ENCODE measurements around the gene TEX11. TPM values are rescaled to one million over a fixed set of nuclear protein-coding genes. Genes with fewer than 3 reads are reported as not detected.
"Not testable (repeated sequence)": the region's sequence is repeated elsewhere in the genome, so short reads cannot be mapped to it uniquely, and the experiment has no call there.

TEX11 gene
- total RNA-seq, 2 experiments from 2014 or later: not detected

DNA sequence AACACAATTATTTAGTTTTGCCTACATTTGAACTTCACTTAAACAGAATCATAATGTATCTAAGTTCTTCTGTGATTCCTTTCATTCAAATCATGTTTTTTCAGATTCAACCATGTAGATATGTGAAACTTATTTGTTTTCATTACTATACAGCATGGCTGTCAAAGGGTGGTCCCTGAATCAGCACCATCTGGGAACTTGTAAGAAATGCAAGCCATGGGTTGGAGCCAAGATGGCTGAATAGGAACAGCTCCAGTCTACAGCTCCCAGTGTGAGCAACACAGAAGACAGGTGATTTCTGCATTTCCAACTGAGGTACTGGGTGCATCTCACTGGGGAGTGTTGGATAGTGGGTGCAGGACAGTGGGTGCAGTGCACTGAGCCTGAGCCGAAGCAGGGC, 180.6 kb downstream of the TEX11 start:
- H3K9me3 Mint-ChIP-seq; H3K36me3 Mint-ChIP-seq (ENCODE audit: low read depth); H3K4me1 Mint-ChIP-seq (ENCODE audit: low read depth); intact Hi-C loops (cut with micrococcal nuclease); CTCF ChIA-PET; H3K27me3 Mint-ChIP-seq (ENCODE audit: low read depth); H3K4me3 Mint-ChIP-seq; H3K27ac Mint-ChIP-seq; DNase-seq: not testable (repeated sequence)

DNA sequence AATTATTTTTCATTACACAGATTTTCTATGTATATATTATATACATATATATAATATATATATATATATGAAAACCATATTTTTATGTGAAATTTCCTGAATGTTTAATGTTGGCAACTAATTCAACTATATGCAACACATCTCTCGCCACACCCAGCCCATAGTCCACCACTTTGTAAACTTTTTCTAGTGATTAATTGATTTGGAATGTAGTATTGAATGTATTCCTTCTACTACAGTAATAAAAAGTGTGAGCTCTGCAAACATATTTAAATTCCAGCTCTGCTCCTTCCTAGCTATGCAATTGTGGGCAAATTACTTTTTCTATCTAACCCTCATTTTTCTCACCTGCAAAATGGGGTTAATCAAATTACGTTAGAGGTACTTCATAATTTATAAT, 187.8 kb downstream of the TEX11 start:
- no peak for DNase-seq
- intact Hi-C loops (cut with micrococcal nuclease): no loop called here
- Mint-ChIP-seq H3K4me3 (no peak overlapping the region), H3K4me1 (ENCODE audit: low read depth) (no peaks in the 10 kb centered on the region), H3K27me3 (ENCODE audit: low read depth) (no peaks in the 10 kb centered on the region), H3K9me3 (no peaks in the 10 kb centered on the region), H3K27ac (no peak overlapping the region), H3K36me3 (ENCODE audit: low read depth) (no peaks in the 10 kb centered on the region)
- CTCF ChIA-PET: interaction anchor here (0.6 kb wide), 1 partner anchor 46 kb away, joined by 3 read pairs; no protein-coding TSS in a partner anchor

DNA sequence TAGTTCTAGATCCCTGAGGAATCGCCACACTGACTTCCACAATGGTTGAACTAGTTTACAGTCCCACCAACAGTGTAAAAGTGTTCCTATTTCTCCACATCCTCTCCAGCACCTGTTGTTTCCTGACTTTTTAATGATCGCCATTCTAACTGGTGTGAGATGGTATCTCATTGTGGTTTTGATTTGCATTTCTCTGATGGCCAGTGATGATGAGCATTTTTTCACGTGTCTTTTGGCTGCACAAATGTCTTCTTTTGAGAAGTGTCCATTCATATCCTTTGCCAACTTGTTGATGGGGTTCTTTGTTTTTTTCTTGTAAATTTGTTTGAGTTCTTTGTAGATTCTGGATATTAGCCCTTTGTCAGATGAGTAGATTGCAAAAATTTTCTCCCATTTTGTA, 197.2 kb downstream of the TEX11 start:
- H3K4me3 Mint-ChIP-seq; DNase-seq; H3K27ac Mint-ChIP-seq; H3K9me3 Mint-ChIP-seq; H3K27me3 Mint-ChIP-seq (ENCODE audit: low read depth); H3K4me1 Mint-ChIP-seq (ENCODE audit: low read depth); H3K36me3 Mint-ChIP-seq (ENCODE audit: low read depth); intact Hi-C loops (cut with micrococcal nuclease); CTCF ChIA-PET: not testable (repeated sequence)

DNA sequence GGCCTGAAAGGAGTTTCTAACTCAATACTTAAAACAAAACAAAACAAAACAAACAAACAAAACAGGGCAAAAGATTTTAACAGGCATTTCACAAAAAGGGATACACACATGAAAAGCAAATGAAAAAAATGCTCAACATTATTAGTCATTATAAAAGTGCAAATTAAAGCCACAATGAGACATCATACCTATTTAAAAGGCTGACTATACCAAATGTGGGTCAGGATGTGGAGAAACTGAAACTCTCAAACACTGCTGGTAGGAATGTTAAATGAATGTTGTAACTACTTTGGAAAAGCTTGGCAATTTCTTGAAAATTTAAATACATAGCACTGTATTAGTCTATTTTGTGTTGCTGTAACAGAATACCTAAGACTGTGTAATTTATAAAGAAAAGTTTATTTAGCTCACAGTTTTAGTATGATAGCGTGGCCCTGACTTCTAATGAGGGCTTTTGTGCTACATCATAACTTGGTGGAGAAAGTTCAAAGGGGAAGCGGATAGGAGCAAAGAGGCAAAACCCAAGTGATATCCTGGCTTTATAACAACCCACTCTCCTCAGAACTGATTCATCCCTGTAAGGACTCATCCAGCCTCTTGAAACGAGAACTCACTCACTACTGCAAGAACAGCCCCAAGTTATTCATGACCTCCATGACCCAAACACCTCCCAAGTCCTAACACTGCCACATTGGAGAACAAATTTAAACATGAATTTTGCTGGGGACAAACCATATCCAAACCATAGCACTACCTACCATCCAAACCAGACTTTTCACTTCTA, 214.0 kb downstream of the TEX11 start:
- Mint-ChIP-seq H3K9me3 (no peaks in the 10 kb centered on the region), H3K27me3 (ENCODE audit: low read depth) (no peaks in the 10 kb centered on the region), H3K27ac (no peak overlapping the region), H3K36me3 (ENCODE audit: low read depth) (no peaks in the 10 kb centered on the region), H3K4me3 (no peak overlapping the region), H3K4me1 (ENCODE audit: low read depth) (peaks cover 7% of the 10 kb centered on the region)
- CTCF ChIA-PET: no interaction called here
- DNase-seq: no peak
- intact Hi-C loops (cut with micrococcal nuclease): loop anchor here (1.0 kb wide), 1 partner anchor 19 kb away; no protein-coding TSS in a partner anchor

DNA sequence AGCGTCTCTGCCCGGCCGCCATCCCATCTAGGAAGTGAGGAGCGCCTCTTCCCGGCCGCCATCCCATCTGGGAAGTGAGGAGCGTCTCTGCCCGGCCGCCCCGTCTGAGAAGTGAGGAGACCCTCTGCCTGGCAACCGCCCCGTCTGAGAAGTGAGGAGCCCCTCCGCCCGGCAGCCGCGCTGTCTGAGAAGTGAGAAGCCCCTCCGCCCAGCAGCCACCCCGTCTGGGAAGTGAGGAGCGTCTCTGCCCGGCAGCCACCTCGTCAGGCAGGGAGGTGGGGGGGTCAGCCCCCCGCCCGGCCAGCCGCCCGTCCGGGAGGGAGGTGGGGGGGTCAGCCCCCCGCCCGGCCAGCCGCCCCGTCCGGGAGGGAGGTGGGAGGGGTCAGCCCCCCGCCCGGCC, 229.1 kb downstream of the TEX11 start:
- intact Hi-C loops (cut with micrococcal nuclease); DNase-seq; H3K27ac Mint-ChIP-seq; H3K4me3 Mint-ChIP-seq; H3K36me3 Mint-ChIP-seq (ENCODE audit: low read depth); CTCF ChIA-PET; H3K27me3 Mint-ChIP-seq (ENCODE audit: low read depth); H3K9me3 Mint-ChIP-seq; H3K4me1 Mint-ChIP-seq (ENCODE audit: low read depth): not testable (repeated sequence)

GRCh38 chrX:70675284-70675683, 233.2 kb downstream of the TEX11 start:
- H3K4me3 Mint-ChIP-seq: no peak overlapping the region
- intact Hi-C loops (cut with micrococcal nuclease): loop anchor here (1.0 kb wide), 1 partner anchor 19 kb away; no protein-coding TSS in a partner anchor
- H3K36me3 Mint-ChIP-seq (ENCODE audit: low read depth): no peaks in the 10 kb centered on the region
- no peak for DNase-seq
- peak overlapping the region; percentile 50 for H3K27ac Mint-ChIP-seq
- H3K4me1 Mint-ChIP-seq (ENCODE audit: low read depth): peaks cover 19% of the 10 kb centered on the region
- H3K9me3 Mint-ChIP-seq: no peaks in the 10 kb centered on the region
- H3K27me3 Mint-ChIP-seq (ENCODE audit: low read depth): peaks cover 2% of the 10 kb centered on the region
- CTCF ChIA-PET: no interaction called here

DNA sequence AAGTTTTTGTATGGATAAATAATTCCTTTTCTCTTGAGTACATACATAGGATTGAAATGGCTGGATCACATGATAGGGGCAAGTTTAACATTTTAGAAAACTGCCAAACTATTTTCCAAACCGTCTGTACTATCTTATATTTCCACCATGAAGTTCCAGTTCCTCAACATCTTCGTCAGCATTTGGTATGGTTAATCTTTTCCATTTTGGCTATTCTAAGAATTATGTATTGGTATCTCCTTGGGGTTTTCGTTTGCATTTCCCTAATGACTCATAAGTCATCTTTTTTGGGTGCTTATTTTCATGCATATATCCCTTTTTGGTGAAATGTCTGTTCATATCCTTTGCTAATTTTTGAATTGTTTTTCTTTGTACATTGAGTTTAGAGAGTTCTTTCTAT, 236.2 kb downstream of the TEX11 start:
- Mint-ChIP-seq H3K4me3 (no peak overlapping the region), H3K4me1 (ENCODE audit: low read depth) (peaks cover 19% of the 10 kb centered on the region), H3K27me3 (ENCODE audit: low read depth) (no peaks in the 10 kb centered on the region), H3K36me3 (ENCODE audit: low read depth) (no peaks in the 10 kb centered on the region), H3K27ac (no peak overlapping the region), H3K9me3 (no peaks in the 10 kb centered on the region)
- DNase-seq: no peak
- intact Hi-C loops (cut with micrococcal nuclease): loop anchor here (2.0 to 5.0 kb wide), 2 partner anchors 80 to 85 kb away; no protein-coding TSS in a partner anchor
- CTCF ChIA-PET: no interaction called here

DNA sequence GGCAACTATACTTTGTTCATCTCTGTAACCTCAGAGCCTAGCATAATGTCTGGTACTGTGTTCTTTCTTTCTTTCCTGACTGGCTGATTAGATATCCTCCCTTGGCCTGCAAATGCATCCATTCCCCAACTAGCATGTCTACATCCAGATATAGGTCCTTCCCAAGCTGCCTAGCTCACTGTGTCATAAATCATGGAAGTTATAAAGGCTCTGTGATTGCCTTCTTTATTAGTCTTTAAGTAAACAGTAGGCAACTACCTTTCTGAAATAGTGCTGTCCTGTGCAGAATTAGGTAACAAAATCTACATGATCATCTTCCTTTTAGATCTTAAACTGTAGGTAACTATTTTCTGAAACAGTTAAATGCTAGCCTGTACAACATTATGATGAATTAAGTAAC, 239.4 kb downstream of the TEX11 start:
- intact Hi-C loops (cut with micrococcal nuclease): loop anchor here (5.0 kb wide), 2 partner anchors 117 to 472 kb away; no protein-coding TSS in a partner anchor
- Mint-ChIP-seq H3K27ac (no peak overlapping the region), H3K36me3 (ENCODE audit: low read depth) (no peaks in the 10 kb centered on the region), H3K9me3 (no peaks in the 10 kb centered on the region), H3K4me3 (no peak overlapping the region), H3K4me1 (ENCODE audit: low read depth) (peaks cover 11% of the 10 kb centered on the region), H3K27me3 (ENCODE audit: low read depth) (no peaks in the 10 kb centered on the region)
- CTCF ChIA-PET: no interaction called here
- no peak for DNase-seq

- intact Hi-C loops (cut with micrococcal nuclease): loop anchor here (1.0 to 5.0 kb wide), 3 partner anchors 112 to 467 kb away; no protein-coding TSS in a partner anchor
- Mint-ChIP-seq H3K27me3 (ENCODE audit: low read depth) (no peaks in the 10 kb centered on the region), H3K27ac (no peak overlapping the region), H3K36me3 (ENCODE audit: low read depth) (no peaks in the 10 kb centered on the region), H3K4me1 (ENCODE audit: low read depth) (no peaks in the 10 kb centered on the region), H3K4me3 (no peak overlapping the region), H3K9me3 (no peaks in the 10 kb centered on the region)
- DNase-seq: peak; percentile 6
- CTCF ChIA-PET: interaction anchor here (0.6 to 3.0 kb wide), 11 partner anchors 27 to 375 kb away, joined by 3 to 17 read pairs (median 4); partner anchors contain the start of genes KIF4A and PDZD11
Measured at GRCh38 chrX:70664726-70665125, 243.8 kb downstream of the TEX11 start.

DNA sequence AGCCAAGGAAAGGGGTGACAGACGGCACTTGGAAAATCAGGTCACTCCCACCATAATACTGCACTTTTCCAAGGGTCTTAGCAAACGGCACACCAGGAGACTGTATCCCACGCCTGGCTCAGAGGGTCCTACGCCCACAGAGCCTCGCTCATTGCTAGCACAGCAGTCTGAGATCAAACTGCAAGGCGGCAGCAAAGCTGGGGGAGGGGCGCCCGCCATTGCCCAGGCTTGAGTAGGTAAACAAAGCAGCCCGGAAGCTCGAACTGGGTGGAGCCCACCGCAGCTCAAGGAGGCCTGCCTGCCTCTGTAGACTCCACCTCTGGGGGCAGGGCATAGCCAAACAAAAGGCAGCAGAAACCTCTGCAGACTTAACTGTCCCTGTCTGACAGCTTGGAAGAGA, 247.4 kb downstream of the TEX11 start:
- H3K4me3 Mint-ChIP-seq, CTCF ChIA-PET: not testable (repeated sequence)

DNA sequence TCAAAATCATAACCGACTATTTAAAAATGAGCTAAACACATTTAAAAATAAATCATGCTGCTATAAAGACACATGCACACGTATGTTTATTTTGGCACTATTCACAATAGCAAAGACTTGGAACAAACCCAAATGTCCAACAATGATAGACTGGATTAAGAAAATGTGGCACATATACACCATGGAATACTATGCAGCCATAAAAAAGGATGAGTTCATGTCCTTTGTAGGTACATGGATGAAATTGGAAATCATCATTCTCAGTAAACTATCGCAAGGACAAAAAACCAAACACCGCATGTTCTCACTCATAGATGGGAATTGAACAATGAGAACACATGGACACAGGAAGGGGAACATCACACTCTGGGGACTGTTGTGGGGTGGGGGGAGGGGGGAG, 251.0 kb downstream of the TEX11 start:
- H3K27ac Mint-ChIP-seq; H3K27me3 Mint-ChIP-seq (ENCODE audit: low read depth); CTCF ChIA-PET; DNase-seq; H3K36me3 Mint-ChIP-seq (ENCODE audit: low read depth); H3K4me1 Mint-ChIP-seq (ENCODE audit: low read depth); H3K9me3 Mint-ChIP-seq; intact Hi-C loops (cut with micrococcal nuclease); H3K4me3 Mint-ChIP-seq: not testable (repeated sequence)

More for the DNA sequence above, 247.4 kb downstream of the TEX11 start:
- H3K36me3 Mint-ChIP-seq (ENCODE audit: low read depth); H3K27me3 Mint-ChIP-seq (ENCODE audit: low read depth); H3K4me1 Mint-ChIP-seq (ENCODE audit: low read depth); H3K27ac Mint-ChIP-seq; H3K9me3 Mint-ChIP-seq; DNase-seq; intact Hi-C loops (cut with micrococcal nuclease): not testable (repeated sequence)

DNA sequence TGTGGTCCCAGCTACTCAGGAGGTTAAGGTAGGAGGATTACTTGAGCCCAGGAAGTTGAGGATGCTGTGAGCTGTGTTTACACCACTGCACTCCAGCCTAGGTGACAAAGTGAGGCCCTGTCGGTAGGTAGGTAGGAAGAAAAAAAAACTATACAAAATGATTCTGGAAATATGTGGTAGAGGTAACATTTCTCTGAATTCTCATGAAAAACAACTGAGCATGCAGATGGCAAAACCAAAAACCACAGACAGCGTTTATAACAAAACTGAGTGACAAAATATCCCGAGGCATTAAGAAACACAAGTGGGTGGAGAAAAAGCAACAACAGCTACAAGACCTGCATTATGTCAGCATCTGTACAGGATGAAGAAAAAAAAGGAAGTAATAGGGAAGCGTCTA, 252.2 kb downstream of the TEX11 start:
- no peak overlapping the region for H3K4me3 Mint-ChIP-seq
- H3K4me1 Mint-ChIP-seq (ENCODE audit: low read depth): peaks cover 4% of the 10 kb centered on the region
- H3K36me3 Mint-ChIP-seq (ENCODE audit: low read depth): no peaks in the 10 kb centered on the region
- H3K27ac Mint-ChIP-seq: no peak overlapping the region
- intact Hi-C loops (cut with micrococcal nuclease): no loop called here
- CTCF ChIA-PET: no interaction called here
- DNase-seq: no peak
- no peaks in the 10 kb centered on the region for H3K27me3 Mint-ChIP-seq (ENCODE audit: low read depth)
- H3K9me3 Mint-ChIP-seq: no peaks in the 10 kb centered on the region

DNA sequence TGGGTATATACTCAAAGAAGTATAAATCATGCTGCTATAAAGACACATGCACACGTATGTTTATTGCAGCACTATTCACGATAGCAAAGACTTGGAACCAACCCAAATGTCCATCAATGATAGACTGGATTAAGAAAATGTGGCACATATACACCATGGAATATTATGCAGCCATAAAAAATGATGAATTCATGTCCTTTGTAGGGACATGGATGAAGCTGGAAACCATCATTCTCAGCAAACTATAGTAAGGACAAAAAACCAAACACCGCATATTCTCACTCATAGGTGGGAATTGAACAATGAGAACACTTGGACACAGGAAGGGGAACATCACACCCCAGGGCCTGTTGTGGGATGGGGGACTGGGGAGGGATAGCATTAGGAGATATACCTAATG, 260.6 kb downstream of the TEX11 start:
- not testable (repeated sequence) for H3K4me3 Mint-ChIP-seq

More for the DNA sequence above, 260.6 kb downstream of the TEX11 start:
- H3K36me3 Mint-ChIP-seq (ENCODE audit: low read depth); intact Hi-C loops (cut with micrococcal nuclease); DNase-seq; H3K27me3 Mint-ChIP-seq (ENCODE audit: low read depth); CTCF ChIA-PET; H3K4me1 Mint-ChIP-seq (ENCODE audit: low read depth); H3K27ac Mint-ChIP-seq; H3K9me3 Mint-ChIP-seq: not testable (repeated sequence)
